ENCODE results near the gene ZNF365. TPM values are rescaled to one million over a fixed set of nuclear protein-coding genes. Genes with fewer than 3 reads are reported as not detected.

Gene ZNF365
- total and polyA plus RNA-seq, 8 donors, result 0.27 to 2.9 (median 0.41) TPM

DNA sequence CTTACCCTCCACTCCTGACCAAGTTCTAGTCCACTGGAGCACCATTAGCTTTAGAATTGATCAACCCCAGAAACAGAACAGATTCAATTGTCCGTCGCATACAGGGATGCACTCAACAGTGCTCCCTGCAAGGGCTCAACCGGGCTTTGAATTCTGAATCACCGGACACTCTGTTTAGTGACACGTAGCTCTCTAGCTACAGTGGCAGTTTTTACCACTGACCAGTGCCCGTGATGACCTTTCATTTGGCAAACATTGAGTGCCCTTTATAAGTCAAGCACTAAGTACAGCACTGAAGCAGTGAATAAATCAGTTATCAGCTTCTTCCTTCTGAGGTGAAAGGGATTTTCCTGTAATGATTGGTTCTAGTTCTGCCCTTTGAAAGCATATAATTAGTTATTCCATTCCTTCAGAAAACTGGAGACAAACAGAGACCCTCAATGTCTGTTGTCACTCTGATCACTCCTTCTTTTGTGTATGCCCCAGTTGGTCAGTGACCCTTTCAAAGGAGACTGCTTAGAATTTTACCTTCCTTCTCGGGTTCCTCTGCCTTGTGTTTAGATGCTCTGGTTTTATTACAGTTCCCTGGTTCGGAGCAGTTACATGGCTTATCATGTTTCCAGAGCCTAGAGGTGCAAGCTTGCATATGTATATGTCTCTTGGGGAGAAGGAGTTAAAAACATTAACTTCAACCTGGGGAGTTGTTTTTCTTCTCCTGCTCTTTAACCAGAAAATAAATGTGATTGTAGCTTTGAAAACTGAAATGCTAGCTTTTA lies 68.9 kb downstream of the ZNF365 start:
- Histone ChIP-seq H3K4me3 (no peak overlapping the region), H3K9me3 (no peaks in the 10 kb centered on the region), H3K36me3 (no peaks in the 10 kb centered on the region), H3K27ac (no peak overlapping the region), H3K4me1 (no peaks in the 10 kb centered on the region), H3K27me3 (no peaks in the 10 kb centered on the region)
- intact Hi-C loops (cut with DNase I), result no loop called here
- no peak for DNase-seq
- peak; percentile 22 for ATAC-seq
- TF ChIP-seq, protein P1, sequence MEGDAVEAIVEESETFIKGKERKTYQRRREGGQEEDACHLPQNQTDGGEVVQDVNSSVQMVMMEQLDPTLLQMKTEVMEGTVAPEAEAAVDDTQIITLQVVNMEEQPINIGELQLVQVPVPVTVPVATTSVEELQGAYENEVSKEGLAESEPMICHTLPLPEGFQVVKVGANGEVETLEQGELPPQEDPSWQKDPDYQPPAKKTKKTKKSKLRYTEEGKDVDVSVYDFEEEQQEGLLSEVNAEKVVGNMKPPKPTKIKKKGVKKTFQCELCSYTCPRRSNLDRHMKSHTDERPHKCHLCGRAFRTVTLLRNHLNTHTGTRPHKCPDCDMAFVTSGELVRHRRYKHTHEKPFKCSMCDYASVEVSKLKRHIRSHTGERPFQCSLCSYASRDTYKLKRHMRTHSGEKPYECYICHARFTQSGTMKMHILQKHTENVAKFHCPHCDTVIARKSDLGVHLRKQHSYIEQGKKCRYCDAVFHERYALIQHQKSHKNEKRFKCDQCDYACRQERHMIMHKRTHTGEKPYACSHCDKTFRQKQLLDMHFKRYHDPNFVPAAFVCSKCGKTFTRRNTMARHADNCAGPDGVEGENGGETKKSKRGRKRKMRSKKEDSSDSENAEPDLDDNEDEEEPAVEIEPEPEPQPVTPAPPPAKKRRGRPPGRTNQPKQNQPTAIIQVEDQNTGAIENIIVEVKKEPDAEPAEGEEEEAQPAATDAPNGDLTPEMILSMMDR (IDR thresholded peaks at IDR 0.05), result no peak

DNA sequence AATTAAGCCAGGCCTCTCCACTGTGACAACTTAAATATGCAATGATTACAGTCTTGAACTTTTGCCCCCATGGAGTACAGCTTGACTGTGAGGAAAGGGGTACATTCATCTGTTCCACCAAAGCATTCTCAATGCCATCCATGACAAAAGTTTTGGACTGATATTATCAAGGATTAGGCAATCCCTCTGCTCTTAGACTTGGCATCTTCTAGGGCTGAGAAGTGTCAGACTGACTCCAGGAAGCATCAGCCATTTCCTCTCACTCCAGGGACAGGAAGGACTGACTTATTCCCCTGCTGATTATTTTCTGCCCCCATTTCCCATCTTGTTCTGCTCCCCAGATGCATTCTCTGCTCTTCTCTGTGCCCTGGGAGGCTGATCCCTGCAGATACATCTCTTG lies 69.7 kb downstream of the ZNF365 start:
- H3K4me3 ChIP-seq, result no peak overlapping the region
- H3K9me3 ChIP-seq, result no peaks in the 10 kb centered on the region
- DNase-seq (peak in 1 of 4 donors; percentile 12), ATAC-seq (peak; percentile 15)
- H3K36me3 ChIP-seq, result no peaks in the 10 kb centered on the region
- intact Hi-C loops (cut with DNase I), result no loop called here
- H3K27ac ChIP-seq, result no peak overlapping the region
- no peaks in the 10 kb centered on the region for H3K27me3 ChIP-seq
- no peaks in the 10 kb centered on the region for H3K4me1 ChIP-seq
- TF ChIP-seq, protein P1 (IDR thresholded peaks at IDR 0.05), result no peak

DNA sequence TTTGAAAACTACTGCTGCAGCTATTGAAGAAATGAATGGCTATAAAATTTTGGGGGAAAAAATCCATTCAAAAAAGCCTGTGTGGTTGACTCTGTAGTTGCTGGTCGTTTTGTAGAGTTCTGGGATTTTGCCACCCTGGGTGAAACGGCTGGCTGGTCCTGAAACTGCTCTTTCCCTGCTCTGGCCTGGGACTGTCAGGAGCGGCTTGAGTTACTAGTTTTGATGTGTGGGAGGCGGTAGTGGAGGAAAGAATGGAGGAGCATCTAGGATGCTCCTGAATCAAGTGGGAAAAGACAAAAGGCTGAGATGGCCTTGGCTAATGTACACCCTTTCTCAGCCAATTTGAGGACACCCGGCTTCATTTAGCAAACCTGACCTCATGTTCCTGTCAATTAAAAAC lies 72.5 kb downstream of the ZNF365 start:
- DNase-seq (no peak), ATAC-seq (no peak)
- intact Hi-C loops (cut with DNase I), result no loop called here

DNA sequence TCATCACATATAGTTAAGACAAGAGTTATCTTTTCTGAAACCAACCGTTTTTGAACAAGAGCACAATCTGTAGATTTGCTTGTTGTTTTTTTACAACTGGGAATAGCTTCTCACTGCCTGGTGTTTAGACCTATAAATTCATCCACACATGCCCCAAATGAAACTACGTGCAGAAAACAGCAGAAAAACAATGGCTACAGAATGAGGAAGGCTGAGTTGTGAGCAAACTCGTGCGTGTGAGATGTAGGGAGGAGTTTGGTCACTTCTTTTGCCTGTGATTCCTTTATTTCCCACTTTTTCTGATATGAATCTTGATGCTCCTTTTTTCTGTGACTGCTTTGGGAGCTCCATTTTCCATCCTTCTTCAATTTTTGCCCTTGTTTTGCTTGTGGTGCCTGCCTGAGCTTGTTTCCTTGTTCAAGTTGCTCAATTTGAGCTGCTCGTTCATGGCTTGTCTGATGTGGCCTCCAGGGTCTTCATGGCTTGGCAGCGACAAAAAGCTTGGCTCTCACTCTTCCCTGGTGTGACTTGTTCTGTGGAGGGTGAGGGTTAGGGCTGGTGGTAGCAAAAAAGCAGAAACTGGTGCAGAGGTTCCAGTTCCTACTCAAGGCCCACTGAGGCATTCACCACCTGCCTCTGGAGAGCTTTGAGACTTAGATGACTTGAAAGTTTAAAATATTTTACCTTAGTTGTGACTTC lies 76.9 kb downstream of the ZNF365 start:
- no peak for DNase-seq
- TF ChIP-seq, protein P1 (IDR thresholded peaks at IDR 0.05), result no peak
- Histone ChIP-seq H3K27ac (no peak overlapping the region), H3K27me3 (no peaks in the 10 kb centered on the region), H3K9me3 (no peaks in the 10 kb centered on the region), H3K36me3 (no peaks in the 10 kb centered on the region), H3K4me1 (peaks cover 5 to 15% of the 10 kb centered on the region in 2 donors), H3K4me3 (no peak overlapping the region)
- intact Hi-C loops (cut with DNase I), result no loop called here
- ATAC-seq, result no peak

More for the DNA sequence above, 72.5 kb downstream of the ZNF365 start:
- Histone ChIP-seq H3K27me3 (no peaks in the 10 kb centered on the region), H3K4me1 (no peaks in the 10 kb centered on the region), H3K36me3 (no peaks in the 10 kb centered on the region), H3K9me3 (no peaks in the 10 kb centered on the region), H3K27ac (no peak overlapping the region), H3K4me3 (no peak overlapping the region)
- TF ChIP-seq, protein P1 (IDR thresholded peaks at IDR 0.05), result no peak

DNA sequence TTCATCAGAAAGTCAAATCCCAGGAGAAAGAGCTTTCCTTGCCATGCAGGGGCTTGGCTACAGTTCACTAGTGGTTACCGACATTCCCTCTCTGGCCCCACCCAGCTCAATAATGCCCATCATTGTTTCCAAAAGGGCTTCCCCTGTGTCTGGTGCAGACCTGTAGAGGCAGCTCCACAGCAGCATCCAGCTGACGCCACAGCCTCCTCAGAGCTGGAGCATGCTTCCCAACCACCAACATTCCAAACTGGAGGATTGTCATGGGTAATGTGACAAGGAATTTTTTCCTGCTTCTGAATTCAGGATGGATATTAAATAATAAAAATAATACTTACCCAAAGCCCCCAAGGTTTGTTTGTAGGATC lies 77.4 kb downstream of the ZNF365 start:
- no peak overlapping the region for H3K27ac ChIP-seq
- ATAC-seq, result no peak
- no peak overlapping the region for H3K4me3 ChIP-seq
- no peaks in the 10 kb centered on the region for H3K9me3 ChIP-seq
- H3K4me1 ChIP-seq, result peaks cover 5 to 19% of the 10 kb centered on the region in 2 donors
- no peaks in the 10 kb centered on the region for H3K27me3 ChIP-seq
- TF ChIP-seq, protein P1 (IDR thresholded peaks at IDR 0.05), result no peak
- intact Hi-C loops (cut with DNase I), result no loop called here
- no peak for DNase-seq
- H3K36me3 ChIP-seq, result no peaks in the 10 kb centered on the region
